GM18505 (cell line): ENCODE data around the gene PCDH7.

Source experiments
- ATAC-seq: cut with Tn5 transposase; IDR thresholded peaks from one replicate; pipeline ENCODE4 v1.9.1; 2021; ENCODE audit not compliant: unreplicated experiment
- POLR2A ChIP-seq: IDR thresholded peaks from 4 replicates; pipeline ENCODE4 v1.6.1; 2011; ENCODE audit warnings: borderline replicate concordance; ENCODE audit not compliant: insufficient read depth, insufficient read length; ENCODE audit errors: extremely low read depth

Gene PCDH7

GRCh38 chr4:30776921-30777415 is 56.8 kb downstream of the PCDH7 start:
- no peak for ATAC-seq
- no peak for TF ChIP-seq POLR2A
